Measurements from ENCODE around the gene POLE. TPM values are rescaled to one million over a fixed set of nuclear protein-coding genes. Genes with fewer than 3 reads are reported as not detected.
A peak's percentile ranks its signal among the peaks of the same experiment; 100 is the strongest.

The POLE gene
- total and polyA plus RNA-seq, 8 donors = 29.2 to 60.5 (median 56.0) TPM

- Histone ChIP-seq H3K27me3 (peaks cover 17 to 34% of the 10 kb centered on the region in 2 donors), H3K4me1 (peaks cover under 1 to 4% of the 10 kb centered on the region in 2 donors), H3K36me3 (peaks cover 0 to 32% of the 10 kb centered on the region in 2 donors), H3K9me3 (no peaks in the 10 kb centered on the region), H3K27ac (no peak overlapping the region), H3K4me3 (no peak overlapping the region)
- no peak for TF ChIP-seq CTCF (IDR thresholded peaks at IDR 0.05)
- peak in 2 of 4 donors; percentile 37 to 49 for DNase-seq
- ATAC-seq = no peak
- intact Hi-C loops (cut with DNase I) = no loop called here
These were observed 63.9 kb downstream of the POLE start for GRCh38 chr12:132623072-132623869.

GRCh38 chr12:132622437-132623071, 64.6 kb downstream of the POLE start:
- Histone ChIP-seq H3K9me3 (no peaks in the 10 kb centered on the region), H3K4me3 (no peak overlapping the region), H3K27ac (no peak overlapping the region), H3K36me3 (peaks cover 0 to 32% of the 10 kb centered on the region in 2 donors), H3K27me3 (peaks cover 22 to 41% of the 10 kb centered on the region in 2 donors), H3K4me1 (peaks cover 2 to 4% of the 10 kb centered on the region in 2 donors)
- intact Hi-C loops (cut with DNase I) = no loop called here
- peak in 1 of 4 donors; percentile 65 for DNase-seq
- no peak for TF ChIP-seq CTCF (IDR thresholded peaks at IDR 0.05)
- peak; percentile 69 for ATAC-seq

- intact Hi-C loops (cut with DNase I) = no loop called here
- Histone ChIP-seq H3K4me1 (peaks cover 2 to 4% of the 10 kb centered on the region in 2 donors), H3K27ac (no peak overlapping the region), H3K36me3 (peaks cover 0 to 28% of the 10 kb centered on the region in 2 donors), H3K27me3 (peaks cover 29 to 48% of the 10 kb centered on the region in 2 donors), H3K9me3 (peaks cover 0 to 5% of the 10 kb centered on the region in 2 donors), H3K4me3 (no peak overlapping the region)
- ATAC-seq = no peak
- DNase-seq = peak in 1 of 4 donors; percentile 60
- no peak for TF ChIP-seq CTCF (IDR thresholded peaks at IDR 0.05)
These were observed 65.3 kb downstream of the POLE start for GRCh38 chr12:132621657-132622435.

- peaks cover 0 to 11% of the 10 kb centered on the region in 2 donors for H3K9me3 ChIP-seq
- no peak for TF ChIP-seq CTCF (IDR thresholded peaks at IDR 0.05)
- DNase-seq (peak in 1 of 4 donors; percentile 45), ATAC-seq (no peak)
- intact Hi-C loops (cut with DNase I) = no loop called here
- peaks cover 0 to 26% of the 10 kb centered on the region in 2 donors for H3K36me3 ChIP-seq
- peaks cover 2 to 4% of the 10 kb centered on the region in 2 donors for H3K4me1 ChIP-seq
- peaks cover 29 to 56% of the 10 kb centered on the region in 2 donors for H3K27me3 ChIP-seq
- H3K27ac ChIP-seq = no peak overlapping the region
- no peak overlapping the region for H3K4me3 ChIP-seq
These were observed 66.1 kb downstream of the POLE start for GRCh38 chr12:132620899-132621656.
